Superior temporal gyrus (tissue), 1 donor: ENCODE data around the gene SLC25A22.
A peak's percentile ranks its signal among the peaks of the same experiment; 100 is the strongest.

Experiments used
- DNase-seq: peaks from one replicate; pipeline ENCODE4 v3.0.0-alpha.2; 2016; ENCODE audit errors: extremely low spot score

The SLC25A22 gene

DNA sequence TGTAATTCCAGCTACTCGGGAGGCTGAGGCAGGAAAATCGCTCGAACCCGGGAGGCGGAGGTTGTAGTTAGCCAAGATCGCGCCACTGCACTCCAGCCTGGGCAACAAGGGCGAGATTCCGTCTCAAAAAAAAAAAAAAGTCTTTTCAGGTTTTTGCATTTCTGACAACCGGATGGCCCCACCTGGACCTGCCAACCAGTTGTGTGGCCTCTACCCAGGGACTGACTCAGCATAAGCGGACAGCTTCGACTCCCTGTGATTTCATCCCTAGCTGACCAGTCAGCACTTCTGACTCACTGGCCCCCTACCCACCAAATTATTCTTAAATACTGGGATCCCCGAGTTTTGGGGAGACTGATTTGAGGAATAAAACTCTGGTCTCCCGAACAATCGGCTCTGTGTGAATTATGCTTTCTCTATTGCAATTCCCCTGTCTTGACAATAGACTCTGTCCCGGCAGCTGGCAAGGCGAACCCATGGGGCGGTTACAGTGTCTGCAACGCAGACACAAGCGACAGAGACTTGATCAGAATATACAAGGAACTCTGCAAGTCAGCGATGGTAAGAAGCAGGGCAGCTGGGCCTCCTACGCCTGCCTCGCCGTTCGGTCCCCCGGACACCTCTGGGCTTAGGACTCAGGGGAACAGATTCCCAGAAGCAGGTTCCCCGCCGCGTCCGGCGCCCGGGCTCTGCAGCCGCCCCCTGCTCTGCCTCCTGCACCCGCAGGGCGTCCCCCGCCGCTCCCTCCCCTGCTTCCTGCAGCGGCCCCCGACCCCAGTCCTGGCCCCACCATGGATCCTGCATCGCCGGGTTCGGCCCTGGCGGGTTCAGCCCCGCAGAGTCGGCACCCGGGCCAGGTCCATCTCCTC lies 51.6 kb downstream of the SLC25A22 start:
- peak; percentile 82 for DNase-seq

- no peak for DNase-seq
These were observed 52.7 kb downstream of the SLC25A22 start for GRCh38 chr11:745428-745827.

DNA sequence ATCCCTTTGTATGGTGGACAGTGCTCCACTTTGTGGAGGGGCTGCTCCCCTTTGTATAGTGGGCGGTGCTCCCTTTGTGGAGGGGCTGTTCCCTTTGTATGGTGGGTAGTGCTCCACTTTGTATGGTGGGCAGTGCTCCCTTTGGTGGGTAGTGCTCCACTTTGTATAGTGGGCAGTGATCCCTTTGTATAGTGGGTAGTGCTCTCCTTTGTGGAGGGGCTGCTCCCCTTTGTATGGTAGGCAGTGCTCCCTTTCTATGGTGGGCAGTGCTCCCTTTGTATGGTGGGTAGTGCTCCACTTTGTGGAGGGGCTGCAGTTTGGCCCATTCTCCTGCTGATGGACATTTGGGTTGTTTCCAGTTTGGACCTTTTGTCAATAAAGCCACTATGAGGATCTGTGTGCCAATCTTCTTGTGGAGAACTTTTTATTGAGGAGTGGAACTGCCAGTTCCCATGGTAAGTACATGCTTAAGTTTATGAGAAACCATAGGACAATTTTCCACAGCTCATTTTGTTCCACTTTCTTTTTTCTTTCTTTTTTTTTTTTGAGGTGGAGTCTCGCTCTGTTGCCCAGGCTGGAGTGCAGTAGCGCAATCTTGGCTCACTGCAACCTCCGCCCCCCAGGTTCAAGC lies 55.4 kb downstream of the SLC25A22 start:
- DNase-seq: no peak

DNA sequence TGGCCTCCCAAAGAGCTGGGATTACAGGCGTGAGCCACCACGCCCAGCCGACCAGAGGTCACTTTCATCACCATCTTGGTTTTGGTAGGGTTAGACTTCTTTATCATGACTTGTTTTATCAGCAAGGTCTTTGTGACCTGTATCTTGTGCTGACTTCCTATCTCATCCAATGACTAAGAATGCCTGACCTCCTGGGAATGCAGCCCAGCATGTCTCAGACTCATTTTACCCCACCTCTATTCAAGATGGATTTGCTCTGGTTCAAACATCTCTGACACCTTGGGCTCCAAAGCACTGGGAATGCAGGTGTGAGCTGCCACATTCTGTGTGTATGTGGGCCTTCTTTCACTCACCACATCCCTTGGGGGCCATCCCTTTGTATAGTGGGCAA lies 55.9 kb downstream of the SLC25A22 start:
- no peak for DNase-seq
